Loucy (cell line): ENCODE data around the gene CABP7.

Experiments
- H2AFZ ChIP-seq: fragments of 200-600 bp; sonication (generic); 2 replicates; pipeline ENCODE4 v1.6.0; 2016; ENCODE audit warnings: antibody characterized with exemption, mild to moderate bottlenecking, low read length, moderate library complexity
- H3F3A ChIP-seq: fragments of 200-600 bp; 2 replicates; pipeline ENCODE4 v1.6.0; 2016; ENCODE audit warnings: antibody characterized with exemption, low read depth, mild to moderate bottlenecking
- H3K27me3 ChIP-seq: fragments of 200-600 bp; sonication (generic); 2 replicates; pipeline ENCODE4 v1.6.1; 2014; ENCODE audit warnings: low read length, mild to moderate bottlenecking; ENCODE audit not compliant: insufficient read depth, poor library complexity, severe bottlenecking
- H3K36me3 ChIP-seq: fragments of 200-600 bp; sonication (generic); 2 replicates; pipeline ENCODE4 v1.6.1; 2016; ENCODE audit warnings: low read length; ENCODE audit not compliant: insufficient read depth
- H3K4me1 ChIP-seq: fragments of 200-600 bp; sonication (generic); 2 replicates; pipeline ENCODE4 v1.5.1; 2014; ENCODE audit warnings: low read length, mild to moderate bottlenecking; ENCODE audit not compliant: insufficient read depth, poor library complexity, severe bottlenecking
- H3K4me2 ChIP-seq: fragments of 200-600 bp; sonication (generic); 2 replicates; pipeline ENCODE4 v1.6.0; 2014; ENCODE audit warnings: antibody characterized with exemption, low read length, low read depth, mild to moderate bottlenecking; ENCODE audit not compliant: poor library complexity, severe bottlenecking
- H3K4me3 ChIP-seq: fragments of 200-600 bp; sonication (generic); 2 replicates; pipeline ENCODE4 v1.5.1; 2014; ENCODE audit warnings: low read length, mild to moderate bottlenecking, mixed read lengths; ENCODE audit not compliant: poor library complexity, severe bottlenecking
- H3K79me2 ChIP-seq: fragments of 200-600 bp; sonication (generic); 2 replicates; pipeline ENCODE4 v1.6.1; 2014; ENCODE audit warnings: low read length; ENCODE audit not compliant: insufficient read depth
- H3K9ac ChIP-seq: fragments of 200-600 bp; sonication (generic); 2 replicates; pipeline ENCODE4 v1.6.0; 2014; ENCODE audit warnings: mild to moderate bottlenecking, low read depth, low read length, moderate library complexity; ENCODE audit not compliant: poor library complexity, severe bottlenecking
- H3K9me2 ChIP-seq: fragments of 200-600 bp; sonication (generic); replicated peaks from 2 replicates; pipeline ENCODE4 v1.6.1; 2016; ENCODE audit warnings: low read depth, low read length, mixed read lengths
- H3K9me3 ChIP-seq: fragments of 200-600 bp; sonication (generic); 2 replicates; pipeline ENCODE4 v1.6.1; 2014; ENCODE audit warnings: mild to moderate bottlenecking, antibody characterized with exemption, low read length, low read depth; ENCODE audit not compliant: insufficient read depth
- H4K20me1 ChIP-seq: fragments of 200-600 bp; sonication (generic); 2 replicates; pipeline ENCODE4 v1.6.0; 2014; ENCODE audit warnings: antibody characterized with exemption, low read length, mild to moderate bottlenecking; ENCODE audit not compliant: insufficient read depth, poor library complexity, severe bottlenecking
- CTCF ChIP-seq: fragments of 200-600 bp; sonication (generic); conservative IDR thresholded peaks from 2 replicates; pipeline ENCODE4 v1.5.1; 2014; ENCODE audit warnings: mild to moderate bottlenecking, antibody characterized with exemption, low read length
- EZH2phosphoT487 ChIP-seq: fragments of 200-600 bp; IDR thresholded peaks from 2 replicates; pipeline ENCODE4 v1.6.1; 2018; ENCODE audit warnings: antibody characterized with exemption, mild to moderate bottlenecking, moderate library complexity, borderline replicate concordance

CABP7 gene

GRCh38 chr22:29756341-29756740 lies 36.5 kb downstream of the CABP7 start:
- Histone ChIP-seq H3K9me3 (no peaks in the 10 kb centered on the region), H3K27me3 (no peaks in the 10 kb centered on the region), H4K20me1 (no peaks in the 10 kb centered on the region), H3K9ac (no peak overlapping the region), H3K4me1 (no peaks in the 10 kb centered on the region), H2AFZ (no peak overlapping the region), H3K36me3 (no peaks in the 10 kb centered on the region), H3F3A (no peaks in the 10 kb centered on the region), H3K4me2 (no peak overlapping the region), H3K4me3 (no peak overlapping the region), H3K79me2 (no peaks in the 10 kb centered on the region), H3K9me2 (no peaks in the 10 kb centered on the region)
- TF ChIP-seq EZH2phosphoT487 (no peak), CTCF (no peak)

- TF ChIP-seq CTCF (no peak), EZH2phosphoT487 (no peak)
- H3K9me2 ChIP-seq: no peaks in the 10 kb centered on the region
- H3K4me2 ChIP-seq: no peak overlapping the region
Observed at GRCh38 chr22:29757096-29757495, 37.3 kb downstream of the CABP7 start.

GRCh38 chr22:29758068-29758622 lies 38.3 kb downstream of the CABP7 start:
- Histone ChIP-seq H3K9me3 (no peaks in the 10 kb centered on the region), H3K79me2 (no peaks in the 10 kb centered on the region)

More at GRCh38 chr22:29757096-29757495, 37.3 kb downstream of the CABP7 start:
- Histone ChIP-seq H3K4me3 (no peak overlapping the region), H3K36me3 (no peaks in the 10 kb centered on the region), H3K9me3 (no peaks in the 10 kb centered on the region), H3F3A (no peaks in the 10 kb centered on the region), H3K9ac (no peak overlapping the region), H3K79me2 (no peaks in the 10 kb centered on the region), H3K4me1 (no peaks in the 10 kb centered on the region), H4K20me1 (no peaks in the 10 kb centered on the region), H3K27me3 (no peaks in the 10 kb centered on the region), H2AFZ (no peak overlapping the region)

More at GRCh38 chr22:29758068-29758622, 38.3 kb downstream of the CABP7 start:
- Histone ChIP-seq H3K4me2 (no peak overlapping the region), H3F3A (no peaks in the 10 kb centered on the region), H3K4me3 (no peak overlapping the region), H3K9ac (no peak overlapping the region), H3K27me3 (no peaks in the 10 kb centered on the region), H3K4me1 (no peaks in the 10 kb centered on the region), H3K9me2 (no peaks in the 10 kb centered on the region), H2AFZ (no peak overlapping the region), H4K20me1 (no peaks in the 10 kb centered on the region), H3K36me3 (no peaks in the 10 kb centered on the region)
- no peak for TF ChIP-seq EZH2phosphoT487
- TF ChIP-seq CTCF: no peak
